Heart left ventricle (tissue), 16 donors: ENCODE results near the gene KCNA2. TPM values are rescaled to one million over a fixed set of nuclear protein-coding genes. Genes with fewer than 3 reads are reported as not detected.

Source experiments
- ATAC-seq, 4 donors: fragments of 200-7000 bp; cut with Tn5 transposase; one replicate each; pipeline ENCODE4 v1.9.1; 2020 to 2022; ENCODE audit warnings: moderate library complexity in 4 of 4, mild to moderate bottlenecking in 3 of 4, moderate number of reproducible peaks in 1 of 4
- DNase-seq, 5 donors: peaks; one replicate each; pipeline ENCODE4 v3.0.0-alpha.2; 2020
- H3K27ac ChIP-seq, 12 donors: fragments of 200-600 bp; sonication (generic) in 4 of 12; one replicate each; pipeline versions ENCODE4 v1.5.0 to v1.8.0; 2016 to 2022; ENCODE audit warnings: mild to moderate bottlenecking in 2 of 12
- H3K27me3 ChIP-seq, 9 donors: fragments of 200-600 bp; sonication (generic) in 2 of 9; one replicate each; pipeline versions ENCODE4 v1.5.1 to v1.8.0; 2016 to 2022; ENCODE audit warnings: mild to moderate bottlenecking in 3 of 9
- H3K36me3 ChIP-seq, 9 donors: fragments of 200-600 bp; sonication (generic) in 2 of 9; one replicate each; pipeline versions ENCODE4 v1.5.0 to v1.8.0; 2018 to 2022; ENCODE audit warnings: mild to moderate bottlenecking in 2 of 9
- H3K4me1 ChIP-seq, 12 donors: fragments of 200-600 bp; sonication (generic) in 4 of 12; one replicate each; pipeline versions ENCODE4 v1.5.0 to v1.8.0; 2016 to 2022; ENCODE audit warnings: mild to moderate bottlenecking in 3 of 12
- H3K4me3 ChIP-seq, 12 donors: fragments of 200-600 bp; sonication (generic) in 4 of 12; one replicate each; pipeline versions ENCODE4 v1.5.0 to v1.8.0; 2017 to 2022; ENCODE audit warnings: mild to moderate bottlenecking in 9 of 12, moderate library complexity in 4 of 12
- H3K9me3 ChIP-seq, 12 donors: fragments of 200-600 bp; sonication (generic) in 4 of 12; one replicate each; pipeline versions ENCODE4 v1.5.0 to v1.8.0; 2016 to 2022; ENCODE audit warnings: mild to moderate bottlenecking in 1 of 12
- CTCF ChIP-seq, 12 donors: fragments of 200-600 bp; sonication (generic) in 4 of 12; IDR thresholded peaks; one replicate each; pipeline versions ENCODE4 v1.5.0 to v1.8.0; 2018 to 2022; ENCODE audit warnings: antibody characterized with exemption in 12 of 12, mild to moderate bottlenecking in 5 of 12
- POLR2A ChIP-seq, 2 donors: fragments of 450-650 bp; IDR thresholded peaks; one replicate each; pipeline ENCODE4 v1.6.1; 2017; ENCODE audit warnings: antibody characterized with exemption in 2 of 2, mild to moderate bottlenecking in 2 of 2, moderate library complexity in 2 of 2
- WGBS, 4 donors: extraction: QIAGEN DNeasy Blood & Tissue Kit in 2 of 4; methylation state at CpG; one replicate each; pipeline versions ENCODE4 v1.1.5 to v1.1.7; 2013 to 2018; 5-methylcytosine and 5-hydroxymethylcytosine counted together
- intact Hi-C, 10 donors: fragments of 100-400 bp; cut with DNase I; formaldehyde crosslinking; loops; one replicate each; pipeline versions ENCODE4 v1.11.1 to v1.14.2; 2022
- polyA plus RNA-seq, 2 donors: library from polyadenylated mRNA; stranded (reverse); fragments of 200-250 nt; gene quantifications; one replicate each; pipeline ENCODE4 v1.2.3, GENCODE V29; 2013
- total RNA-seq, 9 donors: library from RNA; depleted of rRNA in 2 of 9; stranded (reverse); fragments of >200 nt in 2 of 9; fragmentation: NEBNext Ultra II Directional in 3 of 9; extraction: Animal tissue kit (Norgen Biotek cat#: 25700) in 3 of 9; gene quantifications; one replicate each; pipeline versions ENCODE4 v1.1.0 to v1.2.4, GENCODE V29; 2016 to 2023
- donor health status: ischemic (EF 13 %, LVEDD 7.1; RV severe dilation, severe dysfunction).
- donor health status: healthy with polysubstance abuse.
- donor health status: DM: no; HTN: yes; CAD: no.
- donor health status: DM: no; HTN: no; CAD: no.
- donor health status: ischemic (EF 25% LVEDD 6.9; RV normal size, moderate dysfunction).
- donor health status: ischemic (EF 25% LVEDD 5.7; RV mildly dilated, moderate dysfunction).
- donor health status: healthy.
- donor health status: DM: yes; HTN: yes; CAD: no.
- donor health status: ischemic (EF 35%, LVEDD 5.7; RV mildly dilated, moderate dysfunction).
- donor health status: nonischemic (EF 11% LVEDD 7.7; RV severe dilation, severe dysfunction).
- donor health status: DM: yes; HTN: yes; CAD: no.
- donor health status: PGD.
- donor health status: ischemic (EF 29% LVEDD 5.4; RV normal size, mild dysfunction).
- donor health status: nonischemic (EF 23%, LVEDD 6.1; RV moderate dilation, normal function).

KCNA2 gene
- total and polyA plus RNA-seq, 11 donors = 0.08 to 1.6 (median 0.78) TPM

DNA sequence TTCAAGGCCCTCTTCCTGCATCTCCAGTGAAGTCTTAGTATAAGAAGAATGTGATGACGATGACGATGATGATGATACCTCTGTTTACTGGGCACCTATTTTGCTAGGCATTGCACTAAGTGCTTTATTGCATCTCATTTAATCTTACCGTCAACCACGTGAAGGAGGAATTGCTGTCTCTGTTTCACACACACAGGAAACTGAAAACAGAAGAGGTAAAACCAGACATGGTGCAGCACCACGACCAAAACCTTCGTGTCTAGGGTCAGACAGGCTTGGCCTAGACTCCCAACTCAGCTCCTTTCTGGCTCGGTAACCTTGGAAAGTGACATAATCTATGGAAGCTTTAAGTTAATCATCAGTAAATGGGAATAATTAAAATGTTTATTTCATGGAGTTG lies 20.7 kb upstream of the KCNA2 start:
- 74 to 79% (median 77%) methylated on average over 7 of the region's 7 CpGs for WGBS, 4 donors
- intact Hi-C loops = loop anchor here in 2 of 10 donors (5.0 kb wide), 2 partner anchors 50 to 155 kb away; no protein-coding TSS in a partner anchor
- ATAC-seq = no peak

DNA sequence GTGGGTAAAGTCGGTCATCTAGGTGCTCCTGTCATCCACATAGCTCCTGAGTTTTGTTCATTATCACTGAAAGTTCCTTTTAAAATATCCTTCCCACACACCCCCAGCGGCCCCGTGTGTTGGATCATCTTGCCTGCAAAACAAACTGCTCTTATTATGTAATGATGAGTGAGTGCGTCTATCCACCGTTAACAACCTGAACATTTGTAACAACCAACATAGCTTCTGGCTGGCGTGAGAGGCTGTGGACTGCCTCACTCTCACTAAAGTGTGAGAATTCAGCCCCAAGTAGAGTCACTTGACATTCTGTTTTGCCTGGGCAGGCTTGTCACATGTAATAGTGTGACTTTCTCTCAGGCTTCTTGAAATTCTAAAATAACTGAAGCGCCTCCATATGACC lies 14.5 kb upstream of the KCNA2 start:
- Histone ChIP-seq H3K27ac (no peak overlapping the region), H3K4me1 (peaks cover 0 to 15% (median 7%) of the 10 kb centered on the region in 12 donors), H3K9me3 (peaks cover 0 to 3% (median 0%) of the 10 kb centered on the region in 12 donors), H3K27me3 (peaks cover 0 to 33% (median 17%) of the 10 kb centered on the region in 9 donors), H3K4me3 (no peak overlapping the region), H3K36me3 (no peaks in the 10 kb centered on the region)
- ATAC-seq (no peak), DNase-seq (no peak)
- TF ChIP-seq POLR2A (IDR thresholded peaks at IDR 0.05) = no peak
- no peak for TF ChIP-seq CTCF (IDR thresholded peaks at IDR 0.05)
- intact Hi-C loops = no loop called here
- WGBS, 4 donors = 55 to 71% (median 65%) methylated on average over 7 of the region's 7 CpGs

More for the DNA sequence above, 20.7 kb upstream of the KCNA2 start:
- Histone ChIP-seq H3K36me3 (no peaks in the 10 kb centered on the region), H3K27ac (no peak overlapping the region), H3K27me3 (peaks cover 0 to 7% (median 0%) of the 10 kb centered on the region in 9 donors), H3K4me1 (peaks cover 0 to 30% (median 0%) of the 10 kb centered on the region in 12 donors), H3K9me3 (peaks cover 0 to 3% (median 0%) of the 10 kb centered on the region in 12 donors), H3K4me3 (no peak overlapping the region)
- no peak for DNase-seq
- TF ChIP-seq CTCF (IDR thresholded peaks at IDR 0.05) = no peak
- TF ChIP-seq POLR2A (IDR thresholded peaks at IDR 0.05) = no peak

DNA sequence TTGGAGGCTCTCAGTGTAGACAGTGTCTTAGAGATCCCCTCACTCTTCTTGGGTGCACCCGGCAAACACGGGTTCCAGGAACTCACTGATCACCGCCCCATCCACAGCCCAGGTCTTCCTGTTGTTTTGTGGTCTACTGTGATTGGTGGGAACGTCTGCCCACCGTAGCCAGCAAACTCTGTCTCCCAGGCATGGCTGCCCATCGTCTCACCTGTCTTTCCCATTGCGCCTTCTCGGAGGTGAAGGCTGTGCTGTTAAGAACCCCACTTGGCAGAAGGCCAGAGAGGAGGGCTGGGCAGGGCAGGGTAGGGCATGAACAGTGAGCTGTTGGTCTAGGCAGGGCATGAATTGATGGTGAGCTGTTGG lies 14.1 kb upstream of the KCNA2 start:
- Histone ChIP-seq H3K27me3 (peaks cover 0 to 38% (median 21%) of the 10 kb centered on the region in 9 donors), H3K4me1 (peaks cover 0 to 17% (median 7%) of the 10 kb centered on the region in 12 donors), H3K36me3 (no peaks in the 10 kb centered on the region), H3K27ac (no peak overlapping the region), H3K9me3 (peaks cover 0 to 3% (median 0%) of the 10 kb centered on the region in 12 donors), H3K4me3 (no peak overlapping the region)
- 67 to 80% (median 68%) methylated on average over 8 of the region's 8 CpGs for WGBS, 4 donors
- intact Hi-C loops = no loop called here
- DNase-seq (no peak), ATAC-seq (peak in 1 of 4 donors; percentile 7)
- TF ChIP-seq CTCF (IDR thresholded peaks at IDR 0.05) (no peak), POLR2A (IDR thresholded peaks at IDR 0.05) (no peak)

DNA sequence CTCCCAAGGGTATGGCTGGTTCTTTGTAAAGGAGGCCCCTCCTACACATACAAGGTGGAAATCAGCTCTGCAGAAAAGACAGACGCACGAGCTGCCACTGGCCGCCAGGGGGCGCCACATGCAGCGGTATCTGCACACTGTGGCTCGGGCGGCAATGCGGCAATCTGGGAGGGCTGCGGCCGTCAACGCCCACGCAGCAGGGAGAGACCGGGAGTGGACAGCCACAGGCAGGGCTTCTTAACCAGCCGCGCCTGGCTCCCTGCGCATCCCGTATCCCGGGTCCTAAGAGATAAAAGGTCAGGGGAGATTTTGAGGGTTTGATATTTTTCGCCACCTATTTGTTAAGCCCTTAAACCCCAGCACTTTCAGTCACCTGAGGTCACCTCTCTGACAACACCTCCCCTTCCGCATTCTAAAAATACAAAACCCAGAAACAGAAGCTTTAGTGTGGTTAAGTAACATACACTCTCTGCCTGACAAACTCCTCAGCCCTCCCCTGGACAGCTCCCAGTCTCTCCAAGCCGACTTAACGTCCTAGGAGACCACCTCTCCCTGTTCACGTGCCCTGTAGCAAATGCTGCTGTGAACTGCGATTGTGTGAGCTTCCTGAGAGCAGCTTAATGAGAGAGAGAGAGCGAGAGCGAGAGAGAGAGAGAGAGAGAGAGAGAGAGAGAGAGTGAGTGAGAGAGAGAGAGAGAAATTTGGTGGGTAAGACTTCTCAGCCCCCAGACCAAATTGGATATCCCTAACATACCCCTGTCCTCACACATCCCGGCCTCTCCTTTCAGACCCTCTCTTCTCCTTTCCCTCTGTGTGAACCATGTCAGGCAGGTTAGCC lies 13.5 kb upstream of the KCNA2 start:
- Histone ChIP-seq H3K9me3 (peaks cover 0 to 3% (median 0%) of the 10 kb centered on the region in 12 donors), H3K27ac (no peak overlapping the region), H3K4me1 (peaks cover 0 to 17% (median 7%) of the 10 kb centered on the region in 12 donors), H3K4me3 (peak overlapping the region in 4 of 12 donors; percentile 14 to 50 (median 26)), H3K27me3 (peaks cover 0 to 44% (median 21%) of the 10 kb centered on the region in 9 donors), H3K36me3 (no peaks in the 10 kb centered on the region)
- DNase-seq = peak; percentile 82 to 93 (median 87)
- WGBS, 4 donors = 5 to 9% (median 7%) methylated on average over 16 to 27 of the region's 27 CpGs
- intact Hi-C loops = loop anchor here in 7 of 10 donors (1.0 to 10.0 kb wide), 5 partner anchors 62 to 415 kb away; no protein-coding TSS in a partner anchor
- peak; percentile 80 to 98 (median 94) for TF ChIP-seq CTCF (IDR thresholded peaks at IDR 0.05)
- TF ChIP-seq POLR2A (IDR thresholded peaks at IDR 0.05) = no peak
- ATAC-seq = peak; percentile 60 to 92 (median 89)
